Measurements from ENCODE around the gene DDC. TPM values are rescaled to one million over a fixed set of nuclear protein-coding genes. Genes with fewer than 3 reads are reported as not detected.

DDC gene
- polyA plus RNA-seq, 1 donor: not detected

GRCh38 chr7:50456371-50457123 is 108.7 kb downstream of the DDC start:
- DNase-seq (ENCODE audit: low read depth): no peak

- DNase-seq (ENCODE audit: low read depth): no peak
Observed at GRCh38 chr7:50455658-50456057, 109.5 kb downstream of the DDC start.

GRCh38 chr7:50454968-50455367 is 110.2 kb downstream of the DDC start:
- DNase-seq (ENCODE audit: low read depth): no peak

GRCh38 chr7:50450590-50451032 is 114.6 kb downstream of the DDC start:
- no peak for DNase-seq (ENCODE audit: low read depth)

GRCh38 chr7:50449881-50450589 is 115.2 kb downstream of the DDC start, which contains the start of gene FIGNL1:
Gene FIGNL1 (minus strand): TSS chr7:50450350. CDS start chr7:50447287, 3,063 bp downstream.
- peak; percentile 31 for DNase-seq (ENCODE audit: low read depth)

GRCh38 chr7:50449501-50449880 is 115.7 kb downstream of the DDC start:
- no peak for DNase-seq (ENCODE audit: low read depth)

- DNase-seq (ENCODE audit: low read depth): no peak
Observed at GRCh38 chr7:50448823-50449222, 116.4 kb downstream of the DDC start.

GRCh38 chr7:50446542-50446960 is 118.7 kb downstream of the DDC start:
- DNase-seq (ENCODE audit: low read depth): no peak

- no peak for DNase-seq (ENCODE audit: low read depth)
Observed at GRCh38 chr7:50436133-50436806, 128.9 kb downstream of the DDC start.

GRCh38 chr7:50431722-50432305 is 133.4 kb downstream of the DDC start:
- DNase-seq (ENCODE audit: low read depth): no peak

GRCh38 chr7:50431316-50431715 is 133.9 kb downstream of the DDC start:
- DNase-seq (ENCODE audit: low read depth): no peak

- no peak for DNase-seq (ENCODE audit: low read depth)
Observed at GRCh38 chr7:50428911-50429310, 136.3 kb downstream of the DDC start.

- no peak for DNase-seq (ENCODE audit: low read depth)
Observed at GRCh38 chr7:50427518-50427917, 137.7 kb downstream of the DDC start.

- no peak for DNase-seq (ENCODE audit: low read depth)
Observed at GRCh38 chr7:50426280-50427045, 138.7 kb downstream of the DDC start.

- no peak for DNase-seq (ENCODE audit: low read depth)
Observed at GRCh38 chr7:50425318-50425717, 139.9 kb downstream of the DDC start.

- DNase-seq (ENCODE audit: low read depth): no peak
Observed at GRCh38 chr7:50423860-50424259, 141.3 kb downstream of the DDC start.

- DNase-seq (ENCODE audit: low read depth): no peak
Observed at GRCh38 chr7:50422858-50423257, 142.3 kb downstream of the DDC start.

- DNase-seq (ENCODE audit: low read depth): no peak
Observed at GRCh38 chr7:50421043-50421442, 144.2 kb downstream of the DDC start.

- DNase-seq (ENCODE audit: low read depth): no peak
Observed at GRCh38 chr7:50418526-50419290, 146.5 kb downstream of the DDC start.

GRCh38 chr7:50418086-50418515 is 147.1 kb downstream of the DDC start:
- no peak for DNase-seq (ENCODE audit: low read depth)
